Stimulated activated naive CD4-positive, alpha-beta T cell (primary cell): ENCODE results near the gene APMAP.

Experiments used
- DNase-seq, 6 experiments: peaks; one replicate each; lab custom pipeline; 2025; lab: John Stamatoyannopoulos, UW

APMAP gene

GRCh38 chr20:25024171-25024570, 31.6 kb upstream of the APMAP start:
- no peak for DNase-seq

- DNase-seq, result no peak
Measured at GRCh38 chr20:25023356-25023755, 30.8 kb upstream of the APMAP start.

GRCh38 chr20:25022680-25023079, 30.1 kb upstream of the APMAP start:
- no peak for DNase-seq

GRCh38 chr20:25021336-25021735, 28.8 kb upstream of the APMAP start:
- no peak for DNase-seq

- DNase-seq, result no peak
Measured at GRCh38 chr20:25020901-25021301, 28.4 kb upstream of the APMAP start.

GRCh38 chr20:25020345-25020744, 27.8 kb upstream of the APMAP start:
- no peak for DNase-seq

- no peak for DNase-seq
Measured at GRCh38 chr20:25019381-25020155, 27.0 kb upstream of the APMAP start.

- no peak for DNase-seq
Measured at GRCh38 chr20:25018841-25019240, 26.3 kb upstream of the APMAP start.

GRCh38 chr20:25018425-25018824, 25.9 kb upstream of the APMAP start:
- DNase-seq, result no peak

GRCh38 chr20:25017257-25017803, 24.8 kb upstream of the APMAP start:
- no peak for DNase-seq

GRCh38 chr20:25016471-25016870, 23.9 kb upstream of the APMAP start:
- no peak for DNase-seq

GRCh38 chr20:25015986-25016385, 23.4 kb upstream of the APMAP start:
- no peak for DNase-seq

- DNase-seq, result no peak
Measured at GRCh38 chr20:25014816-25015215, 22.3 kb upstream of the APMAP start.

- DNase-seq, result no peak
Measured at GRCh38 chr20:25013478-25014380, 21.2 kb upstream of the APMAP start.

GRCh38 chr20:25012616-25013189, 20.2 kb upstream of the APMAP start:
- no peak for DNase-seq

GRCh38 chr20:25011831-25012241, 19.3 kb upstream of the APMAP start:
- no peak for DNase-seq

- DNase-seq, result no peak
Measured at GRCh38 chr20:25011261-25011660, 18.7 kb upstream of the APMAP start.

- no peak for DNase-seq
Measured at GRCh38 chr20:25009218-25010145, 16.9 kb upstream of the APMAP start.

GRCh38 chr20:25008388-25009217, 16.1 kb upstream of the APMAP start:
- no peak for DNase-seq

- DNase-seq, result no peak
Measured at GRCh38 chr20:25007491-25008305, 15.1 kb upstream of the APMAP start.
